ENCODE measurements around the gene TEX22. TPM values are rescaled to one million over a fixed set of nuclear protein-coding genes. Genes with fewer than 3 reads are reported as not detected.

TEX22 gene
- total RNA-seq, 2 experiments from 2014 or later: 2.0 to 2.6 TPM

GRCh38 chr14:105368910-105369652, 29.3 kb upstream of the TEX22 start:
- CTCF ChIA-PET: interaction anchor here (1.0 kb wide), 1 partner anchor 121 kb away, joined by 5 read pairs; no protein-coding TSS in a partner anchor
- Mint-ChIP-seq H3K27me3 (ENCODE audit: low read depth) (no peaks in the 10 kb centered on the region), H3K36me3 (ENCODE audit: low read depth) (no peaks in the 10 kb centered on the region), H3K9me3 (no peaks in the 10 kb centered on the region), H3K4me1 (ENCODE audit: low read depth) (peaks cover 4% of the 10 kb centered on the region), H3K27ac (no peak overlapping the region), H3K4me3 (no peak overlapping the region)
- intact Hi-C loops (cut with micrococcal nuclease): no loop called here
- DNase-seq: no peak

GRCh38 chr14:105369653-105370040, 28.7 kb upstream of the TEX22 start:
- intact Hi-C loops (cut with micrococcal nuclease): loop anchor here (1.0 to 2.0 kb wide), 2 partner anchors 51 to 121 kb away; no protein-coding TSS in a partner anchor
- H3K4me3 Mint-ChIP-seq: no peak overlapping the region
- H3K36me3 Mint-ChIP-seq (ENCODE audit: low read depth): no peaks in the 10 kb centered on the region
- peaks cover 4% of the 10 kb centered on the region for H3K4me1 Mint-ChIP-seq (ENCODE audit: low read depth)
- H3K27ac Mint-ChIP-seq: no peak overlapping the region
- CTCF ChIA-PET: interaction anchor here (0.9 to 3.0 kb wide), 7 partner anchors 15 to 158 kb away, joined by 3 to 44 read pairs (median 6); partner anchors contain the start of gene CRIP1
- no peaks in the 10 kb centered on the region for H3K9me3 Mint-ChIP-seq
- H3K27me3 Mint-ChIP-seq (ENCODE audit: low read depth): no peaks in the 10 kb centered on the region
- no peak for DNase-seq

- Mint-ChIP-seq H3K36me3 (ENCODE audit: low read depth) (no peaks in the 10 kb centered on the region), H3K4me1 (ENCODE audit: low read depth) (peaks cover 12% of the 10 kb centered on the region), H3K27me3 (ENCODE audit: low read depth) (no peaks in the 10 kb centered on the region), H3K27ac (no peak overlapping the region), H3K9me3 (no peaks in the 10 kb centered on the region), H3K4me3 (no peak overlapping the region)
- DNase-seq: no peak
- intact Hi-C loops (cut with micrococcal nuclease): no loop called here
- CTCF ChIA-PET: interaction anchor here (0.5 to 1.3 kb wide), 2 partner anchors 115 to 236 kb away, joined by 3 to 9 read pairs; no protein-coding TSS in a partner anchor
Measured at GRCh38 chr14:105374389-105374788, 23.9 kb upstream of the TEX22 start.

GRCh38 chr14:105375635-105376057, 22.7 kb upstream of the TEX22 start:
- Mint-ChIP-seq H3K36me3 (ENCODE audit: low read depth) (no peaks in the 10 kb centered on the region), H3K4me3 (no peak overlapping the region), H3K27ac (no peak overlapping the region), H3K9me3 (no peaks in the 10 kb centered on the region), H3K27me3 (ENCODE audit: low read depth) (no peaks in the 10 kb centered on the region), H3K4me1 (ENCODE audit: low read depth) (peaks cover 12% of the 10 kb centered on the region)
- peak; percentile 72 for DNase-seq
- intact Hi-C loops (cut with micrococcal nuclease): loop anchor here (1.0 kb wide), 1 partner anchor 23 kb away; the partner anchor contains the start of gene TEX22
- CTCF ChIA-PET: no interaction called here

GRCh38 chr14:105376521-105377440, 21.6 kb upstream of the TEX22 start:
- H3K4me3 Mint-ChIP-seq: no peak overlapping the region
- H3K9me3 Mint-ChIP-seq: no peaks in the 10 kb centered on the region
- H3K27ac Mint-ChIP-seq: no peak overlapping the region
- DNase-seq: no peak
- CTCF ChIA-PET: no interaction called here
- intact Hi-C loops (cut with micrococcal nuclease): no loop called here
- H3K27me3 Mint-ChIP-seq (ENCODE audit: low read depth): no peaks in the 10 kb centered on the region
- H3K36me3 Mint-ChIP-seq (ENCODE audit: low read depth): no peaks in the 10 kb centered on the region
- peaks cover 8% of the 10 kb centered on the region for H3K4me1 Mint-ChIP-seq (ENCODE audit: low read depth)

- CTCF ChIA-PET: no interaction called here
- intact Hi-C loops (cut with micrococcal nuclease): no loop called here
- H3K36me3 Mint-ChIP-seq (ENCODE audit: low read depth): no peaks in the 10 kb centered on the region
- peaks cover 8% of the 10 kb centered on the region for H3K4me1 Mint-ChIP-seq (ENCODE audit: low read depth)
- H3K9me3 Mint-ChIP-seq: no peaks in the 10 kb centered on the region
- DNase-seq: no peak
- H3K27me3 Mint-ChIP-seq (ENCODE audit: low read depth): no peaks in the 10 kb centered on the region
- no peak overlapping the region for H3K4me3 Mint-ChIP-seq
- H3K27ac Mint-ChIP-seq: no peak overlapping the region
Measured at GRCh38 chr14:105377555-105378182, 20.7 kb upstream of the TEX22 start.

- intact Hi-C loops (cut with micrococcal nuclease): no loop called here
- Mint-ChIP-seq H3K27me3 (ENCODE audit: low read depth) (no peaks in the 10 kb centered on the region), H3K4me3 (no peak overlapping the region), H3K4me1 (ENCODE audit: low read depth) (peaks cover 8% of the 10 kb centered on the region), H3K9me3 (no peaks in the 10 kb centered on the region), H3K27ac (no peak overlapping the region), H3K36me3 (ENCODE audit: low read depth) (no peaks in the 10 kb centered on the region)
- no peak for DNase-seq
- CTCF ChIA-PET: no interaction called here
Measured at GRCh38 chr14:105378199-105378598, 20.1 kb upstream of the TEX22 start.

GRCh38 chr14:105378873-105379685, 19.3 kb upstream of the TEX22 start:
- no peak for DNase-seq
- Mint-ChIP-seq H3K4me1 (ENCODE audit: low read depth) (peaks cover 8% of the 10 kb centered on the region), H3K27me3 (ENCODE audit: low read depth) (no peaks in the 10 kb centered on the region), H3K27ac (no peak overlapping the region), H3K36me3 (ENCODE audit: low read depth) (no peaks in the 10 kb centered on the region), H3K4me3 (no peak overlapping the region), H3K9me3 (no peaks in the 10 kb centered on the region)
- CTCF ChIA-PET: interaction anchor here (1.1 kb wide), 1 partner anchor 8 kb away, joined by 7 read pairs; no protein-coding TSS in a partner anchor
- intact Hi-C loops (cut with micrococcal nuclease): no loop called here

- no peak for DNase-seq
- intact Hi-C loops (cut with micrococcal nuclease): no loop called here
- Mint-ChIP-seq H3K4me1 (ENCODE audit: low read depth) (peaks cover 8% of the 10 kb centered on the region), H3K4me3 (no peak overlapping the region), H3K27ac (no peak overlapping the region), H3K36me3 (ENCODE audit: low read depth) (no peaks in the 10 kb centered on the region), H3K9me3 (no peaks in the 10 kb centered on the region), H3K27me3 (ENCODE audit: low read depth) (no peaks in the 10 kb centered on the region)
- CTCF ChIA-PET: interaction anchor here (1.1 kb wide), 1 partner anchor 9 kb away, joined by 7 read pairs; no protein-coding TSS in a partner anchor
Measured at GRCh38 chr14:105379946-105380345, 18.4 kb upstream of the TEX22 start.

- CTCF ChIA-PET: no interaction called here
- no peak overlapping the region for H3K27ac Mint-ChIP-seq
Measured at GRCh38 chr14:105380756-105381155, 17.6 kb upstream of the TEX22 start.

GRCh38 chr14:105381446-105382342, 16.6 kb upstream of the TEX22 start:
- no peak overlapping the region for H3K27ac Mint-ChIP-seq
- H3K36me3 Mint-ChIP-seq (ENCODE audit: low read depth): no peaks in the 10 kb centered on the region
- H3K27me3 Mint-ChIP-seq (ENCODE audit: low read depth): no peaks in the 10 kb centered on the region
- DNase-seq: no peak
- intact Hi-C loops (cut with micrococcal nuclease): no loop called here
- CTCF ChIA-PET: no interaction called here
- no peaks in the 10 kb centered on the region for H3K4me1 Mint-ChIP-seq (ENCODE audit: low read depth)
- no peak overlapping the region for H3K4me3 Mint-ChIP-seq
- H3K9me3 Mint-ChIP-seq: no peaks in the 10 kb centered on the region

More at GRCh38 chr14:105380756-105381155, 17.6 kb upstream of the TEX22 start:
- H3K4me3 Mint-ChIP-seq: no peak overlapping the region
- DNase-seq: no peak
- H3K9me3 Mint-ChIP-seq: no peaks in the 10 kb centered on the region
- H3K4me1 Mint-ChIP-seq (ENCODE audit: low read depth): peaks cover 4% of the 10 kb centered on the region
- intact Hi-C loops (cut with micrococcal nuclease): no loop called here
- no peaks in the 10 kb centered on the region for H3K27me3 Mint-ChIP-seq (ENCODE audit: low read depth)
- no peaks in the 10 kb centered on the region for H3K36me3 Mint-ChIP-seq (ENCODE audit: low read depth)
